Karpas-422 (cell line): ENCODE data around the gene STK32A. TPM values are rescaled to one million over a fixed set of nuclear protein-coding genes. Genes with fewer than 3 reads are reported as not detected.
"Not testable (repeated sequence)": the region's sequence is repeated elsewhere in the genome, so short reads cannot be mapped to it uniquely, and the experiment has no call there.

Source experiments
- DNase-seq: peaks from one replicate; pipeline ENCODE4 v3.0.0-alpha.2; 2015
- H2AFZ ChIP-seq: fragments of 200-600 bp; sonication (generic); 2 replicates; pipeline ENCODE4 v1.6.1; 2014; ENCODE audit warnings: antibody characterized with exemption, low read length, mixed read lengths
- H3K27ac ChIP-seq: fragments of 200-600 bp; sonication (generic); 2 replicates; pipeline ENCODE4 v1.5.1; 2014; ENCODE audit warnings: mild to moderate bottlenecking, low read length, moderate library complexity
- H3K27me3 ChIP-seq: fragments of 200-600 bp; sonication (generic); 2 replicates; pipeline ENCODE4 v1.6.1; 2014; ENCODE audit warnings: low read length, mixed read lengths
- H3K36me3 ChIP-seq: fragments of 200-600 bp; sonication (generic); 2 replicates; pipeline ENCODE4 v1.6.1; 2014; ENCODE audit warnings: low read length, mixed read lengths; ENCODE audit not compliant: insufficient read depth
- H3K4me1 ChIP-seq: fragments of 200-600 bp; sonication (generic); 2 replicates; pipeline ENCODE4 v1.6.1; 2014; ENCODE audit warnings: mild to moderate bottlenecking, low read length, mixed read lengths
- H3K4me2 ChIP-seq: fragments of 200-600 bp; sonication (generic); 2 replicates; pipeline ENCODE4 v1.6.1; 2014; ENCODE audit warnings: low read length, low read depth, mild to moderate bottlenecking; ENCODE audit not compliant: poor library complexity, severe bottlenecking
- H3K4me3 ChIP-seq: fragments of 200-600 bp; sonication (generic); 2 replicates; pipeline ENCODE4 v1.5.1; 2014; ENCODE audit warnings: mild to moderate bottlenecking, antibody characterized with exemption, low read length, mixed read lengths
- H3K79me2 ChIP-seq: fragments of 200-600 bp; sonication (generic); 2 replicates; pipeline ENCODE4 v1.6.1; 2014; ENCODE audit warnings: mild to moderate bottlenecking, low read length, mixed read lengths
- H3K9ac ChIP-seq: fragments of 200-600 bp; sonication (generic); 2 replicates; pipeline ENCODE4 v1.6.0; 2014; ENCODE audit warnings: low read length
- H3K9me2 ChIP-seq: fragments of 200-600 bp; sonication (generic), shearing (Covaris generic); replicated peaks from 2 replicates; pipeline ENCODE4 v1.6.0; 2014; ENCODE audit warnings: mild to moderate bottlenecking, low read length, moderate library complexity; ENCODE audit not compliant: insufficient read depth
- H3K9me3 ChIP-seq: fragments of 300-700, 200-600 bp; sonication (generic); 2 replicates; pipeline ENCODE4 v1.6.1; 2014; ENCODE audit warnings: low read length, mixed read lengths
- H4K20me1 ChIP-seq: fragments of 200-600 bp; sonication (generic); 2 replicates; pipeline ENCODE4 v1.6.1; 2014; ENCODE audit warnings: mild to moderate bottlenecking, antibody characterized with exemption, low read length, low read depth; ENCODE audit not compliant: insufficient read depth
- total RNA-seq: library from RNA; depleted of rRNA; stranded (reverse); fragments of >200 nt; shearing (Covaris generic); gene quantifications from 2 replicates; pipeline ENCODE4 v1.2.3, GENCODE V29; 2014; ENCODE audit warnings: low replicate concordance

STK32A gene
- total RNA-seq, 1 experiment from 2014 or later: not detected

- Histone ChIP-seq H3K4me2 (no peak overlapping the region), H3K4me1 (no peaks in the 10 kb centered on the region), H3K9me3 (no peaks in the 10 kb centered on the region), H3K27ac (no peak overlapping the region), H3K9me2 (no peaks in the 10 kb centered on the region), H4K20me1 (no peaks in the 10 kb centered on the region), H2AFZ (no peak overlapping the region), H3K9ac (no peak overlapping the region), H3K36me3 (no peaks in the 10 kb centered on the region), H3K27me3 (no peaks in the 10 kb centered on the region), H3K79me2 (no peaks in the 10 kb centered on the region), H3K4me3 (no peak overlapping the region)
- no peak for DNase-seq
These were observed 5.6 kb downstream of the STK32A start for GRCh38 chr5:147240266-147240985.

GRCh38 chr5:147243238-147243637, 8.4 kb downstream of the STK32A start:
- not testable (repeated sequence) for H3K4me1 ChIP-seq, H3K4me3 ChIP-seq, H3K27ac ChIP-seq, H3K9me2 ChIP-seq, H3K9ac ChIP-seq, H3K9me3 ChIP-seq, H2AFZ ChIP-seq, H3K4me2 ChIP-seq, H4K20me1 ChIP-seq, DNase-seq, H3K36me3 ChIP-seq, H3K79me2 ChIP-seq, H3K27me3 ChIP-seq

- Histone ChIP-seq H3K4me1 (no peaks in the 10 kb centered on the region), H3K9me2 (no peaks in the 10 kb centered on the region), H3K27me3 (no peaks in the 10 kb centered on the region), H3K4me2 (no peak overlapping the region), H3K4me3 (no peak overlapping the region), H3K27ac (no peak overlapping the region), H3K9ac (no peak overlapping the region), H3K79me2 (no peaks in the 10 kb centered on the region), H2AFZ (no peak overlapping the region), H4K20me1 (no peaks in the 10 kb centered on the region), H3K36me3 (no peaks in the 10 kb centered on the region), H3K9me3 (no peaks in the 10 kb centered on the region)
- DNase-seq: no peak
These were observed 10.7 kb downstream of the STK32A start for GRCh38 chr5:147245381-147246165.

DNA sequence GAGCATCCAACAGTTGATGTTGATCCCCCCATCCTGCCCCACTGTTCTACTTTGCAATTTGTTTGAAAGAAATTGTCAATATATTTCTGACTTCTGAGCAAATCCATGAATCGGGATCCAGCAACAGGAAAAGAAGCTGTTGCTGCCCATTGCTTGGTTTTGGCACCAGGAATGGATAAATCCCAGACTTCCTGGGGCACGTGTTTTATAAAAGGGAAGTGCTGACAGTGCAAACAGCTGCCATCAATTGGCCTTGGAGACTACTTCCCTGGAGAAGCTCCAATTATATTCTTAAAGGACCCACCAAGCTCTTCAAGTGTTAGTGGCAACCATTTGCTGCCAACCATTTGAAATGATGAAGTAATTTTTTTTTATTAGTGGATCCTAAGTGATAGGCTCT, 13.7 kb downstream of the STK32A start:
- Histone ChIP-seq H3K9me2 (no peaks in the 10 kb centered on the region), H3K9ac (no peak overlapping the region), H3K27me3 (no peaks in the 10 kb centered on the region), H3K79me2 (no peaks in the 10 kb centered on the region), H2AFZ (no peak overlapping the region), H3K36me3 (no peaks in the 10 kb centered on the region), H3K4me1 (no peaks in the 10 kb centered on the region), H3K4me3 (no peak overlapping the region), H3K9me3 (no peaks in the 10 kb centered on the region), H3K27ac (no peak overlapping the region), H4K20me1 (no peaks in the 10 kb centered on the region), H3K4me2 (no peak overlapping the region)
- no peak for DNase-seq

DNA sequence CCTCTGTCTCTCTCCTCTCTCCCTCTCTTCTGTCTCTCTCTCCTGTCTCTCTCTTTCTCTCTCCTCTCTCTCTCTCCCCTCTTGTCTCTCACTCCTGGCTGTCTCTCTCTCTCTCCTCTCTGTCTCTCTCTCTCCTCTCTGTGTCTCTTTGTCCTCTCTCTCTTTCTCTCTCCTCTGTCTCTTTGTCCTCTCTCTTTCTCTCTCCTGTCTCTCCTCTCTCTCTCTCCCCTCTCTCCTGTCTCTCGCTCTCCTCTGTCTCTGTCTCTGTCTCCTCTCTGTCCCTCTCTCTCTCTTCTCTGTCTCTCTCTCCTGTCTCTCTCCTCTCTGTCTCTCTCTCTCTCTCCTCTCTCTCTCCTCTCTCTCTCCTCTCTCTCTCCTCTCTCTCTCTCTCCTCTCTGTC, 25.0 kb downstream of the STK32A start:
- Histone ChIP-seq H3K4me2 (no peak overlapping the region), H3K4me1 (no peaks in the 10 kb centered on the region), H4K20me1 (no peaks in the 10 kb centered on the region), H3K9me2 (no peaks in the 10 kb centered on the region), H3K36me3 (no peaks in the 10 kb centered on the region), H3K27me3 (no peaks in the 10 kb centered on the region), H3K27ac (no peak overlapping the region), H3K4me3 (no peak overlapping the region), H3K9ac (no peak overlapping the region), H3K9me3 (no peaks in the 10 kb centered on the region), H3K79me2 (no peaks in the 10 kb centered on the region), H2AFZ (no peak overlapping the region)
- DNase-seq: no peak

DNA sequence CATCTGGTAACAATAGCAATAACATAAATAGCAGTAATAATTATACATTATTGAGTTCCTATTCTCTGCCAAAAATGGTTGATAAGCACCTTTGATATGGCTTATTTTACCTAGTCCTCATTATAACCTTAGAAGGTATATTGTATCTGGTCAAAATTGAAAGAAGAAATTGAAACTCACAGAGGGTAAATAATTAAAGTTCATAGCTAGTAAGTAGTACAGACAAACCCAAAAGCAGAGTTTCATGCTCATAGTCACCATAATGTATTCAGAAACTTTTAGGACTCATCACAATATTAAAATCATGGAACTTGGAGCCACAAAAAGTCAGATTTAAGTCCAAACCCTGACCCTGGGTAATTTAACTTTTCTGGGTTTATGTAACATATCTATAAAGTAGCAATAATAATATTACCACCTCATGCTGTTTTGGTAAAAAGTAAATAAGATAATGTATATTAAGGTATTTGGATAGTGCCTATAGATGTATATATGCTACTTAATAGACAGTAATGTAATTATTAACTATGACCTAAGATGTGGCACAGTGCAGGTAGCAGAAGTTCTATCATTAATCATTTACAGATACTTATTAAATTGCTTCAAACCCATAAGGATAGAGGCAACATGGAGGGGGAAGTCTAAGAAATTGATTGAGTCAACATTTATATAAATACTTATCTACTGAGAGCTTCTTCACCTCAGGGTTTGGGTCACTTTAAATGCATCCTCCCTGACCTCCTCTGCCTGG, 32.4 kb downstream of the STK32A start:
- Histone ChIP-seq H4K20me1 (no peaks in the 10 kb centered on the region), H3K9ac (no peak overlapping the region), H3K27ac (no peak overlapping the region), H3K4me1 (no peaks in the 10 kb centered on the region), H3K9me3 (no peaks in the 10 kb centered on the region), H3K4me2 (no peak overlapping the region), H3K36me3 (no peaks in the 10 kb centered on the region), H3K79me2 (no peaks in the 10 kb centered on the region), H3K4me3 (no peak overlapping the region), H3K27me3 (no peaks in the 10 kb centered on the region), H2AFZ (no peak overlapping the region), H3K9me2 (no peaks in the 10 kb centered on the region)
- DNase-seq: no peak

- Histone ChIP-seq H3K9me3 (no peaks in the 10 kb centered on the region), H3K4me1 (no peaks in the 10 kb centered on the region), H3K9me2 (no peaks in the 10 kb centered on the region), H3K4me3 (no peak overlapping the region), H3K79me2 (no peaks in the 10 kb centered on the region), H3K27ac (no peak overlapping the region), H3K27me3 (no peaks in the 10 kb centered on the region), H3K36me3 (no peaks in the 10 kb centered on the region), H3K4me2 (no peak overlapping the region), H2AFZ (no peak overlapping the region), H3K9ac (no peak overlapping the region), H4K20me1 (no peaks in the 10 kb centered on the region)
- no peak for DNase-seq
These were observed 41.7 kb downstream of the STK32A start for GRCh38 chr5:147276497-147276896.

- Histone ChIP-seq H4K20me1 (no peaks in the 10 kb centered on the region), H2AFZ (no peak overlapping the region), H3K79me2 (no peaks in the 10 kb centered on the region), H3K4me3 (no peak overlapping the region), H3K9ac (no peak overlapping the region), H3K4me2 (no peak overlapping the region), H3K4me1 (no peaks in the 10 kb centered on the region), H3K27ac (no peak overlapping the region), H3K9me2 (no peaks in the 10 kb centered on the region), H3K27me3 (no peaks in the 10 kb centered on the region), H3K9me3 (no peaks in the 10 kb centered on the region), H3K36me3 (no peaks in the 10 kb centered on the region)
- DNase-seq: no peak
These were observed 51.5 kb downstream of the STK32A start for GRCh38 chr5:147286296-147286695.
